ENCODE measurements around the gene MAGEA9B.
"Not testable (repeated sequence)": the region's sequence is repeated elsewhere in the genome, so short reads cannot be mapped to it uniquely, and the experiment has no call there.

The MAGEA9B gene

DNA sequence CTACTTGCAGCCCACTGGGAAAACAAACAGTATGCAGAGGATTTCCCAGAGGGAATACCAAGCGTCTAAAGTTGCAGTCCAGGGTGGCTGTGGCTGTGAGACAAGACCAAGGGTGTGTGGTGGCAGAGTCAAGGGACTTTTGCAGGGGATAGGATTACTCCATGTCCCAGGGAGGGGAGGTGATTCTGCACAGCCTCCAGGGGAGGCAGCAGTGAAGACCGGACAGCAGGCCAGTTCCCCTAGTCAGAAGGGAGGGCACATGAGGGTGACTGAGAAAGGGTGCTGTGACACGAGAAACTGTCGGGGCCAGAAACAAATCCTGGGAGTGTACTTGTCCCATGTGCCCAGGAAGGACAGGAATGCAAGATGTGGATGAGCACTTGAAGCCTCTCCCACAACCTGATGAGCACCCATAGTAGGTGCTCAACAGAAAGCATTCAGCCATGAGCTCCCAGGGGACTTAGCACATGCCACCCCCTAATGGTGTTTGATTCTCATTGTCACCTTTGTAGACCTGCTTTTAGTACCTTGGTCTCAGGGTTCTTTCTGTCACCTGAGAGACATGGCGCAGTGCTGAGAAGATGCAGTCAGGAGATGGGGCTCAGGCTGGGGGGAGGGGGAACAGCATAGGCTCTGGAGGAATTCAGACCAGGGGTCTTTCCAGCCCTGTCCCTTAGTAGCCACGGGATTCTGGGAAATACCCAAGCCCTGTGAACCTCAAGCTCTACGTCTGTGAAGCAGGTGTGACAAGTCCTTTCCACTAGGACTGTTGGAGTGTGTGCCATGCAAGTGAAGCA lies 19.4 kb downstream of the MAGEA9B start:
- no peak for ATAC-seq
- no peak for TF ChIP-seq ZNF8 (CRISPR knock-in tag; IDR thresholded peaks at IDR 0.05)
- no peak for TF ChIP-seq ARNTL (CRISPR knock-in tag; IDR thresholded peaks at IDR 0.05; ENCODE audit: borderline replicate concordance, low read depth)
- no peak for TF ChIP-seq ISL1 (CRISPR knock-in tag; IDR thresholded peaks at IDR 0.05)
- no peak for TF ChIP-seq ESRRG (CRISPR knock-in tag; IDR thresholded peaks at IDR 0.05)
- TF ChIP-seq SNAI2 (CRISPR knock-in tag; IDR thresholded peaks at IDR 0.05): no peak
- no peak for TF ChIP-seq ZNF565 (CRISPR knock-in tag; conservative IDR thresholded peaks at IDR 0.05; ENCODE audit: low read depth)
- TF ChIP-seq ZNF70 (CRISPR knock-in tag; IDR thresholded peaks at IDR 0.05): no peak
- no peak for TF ChIP-seq ZC3H10 (CRISPR knock-in tag; IDR thresholded peaks at IDR 0.05)
- TF ChIP-seq, protein P1, sequence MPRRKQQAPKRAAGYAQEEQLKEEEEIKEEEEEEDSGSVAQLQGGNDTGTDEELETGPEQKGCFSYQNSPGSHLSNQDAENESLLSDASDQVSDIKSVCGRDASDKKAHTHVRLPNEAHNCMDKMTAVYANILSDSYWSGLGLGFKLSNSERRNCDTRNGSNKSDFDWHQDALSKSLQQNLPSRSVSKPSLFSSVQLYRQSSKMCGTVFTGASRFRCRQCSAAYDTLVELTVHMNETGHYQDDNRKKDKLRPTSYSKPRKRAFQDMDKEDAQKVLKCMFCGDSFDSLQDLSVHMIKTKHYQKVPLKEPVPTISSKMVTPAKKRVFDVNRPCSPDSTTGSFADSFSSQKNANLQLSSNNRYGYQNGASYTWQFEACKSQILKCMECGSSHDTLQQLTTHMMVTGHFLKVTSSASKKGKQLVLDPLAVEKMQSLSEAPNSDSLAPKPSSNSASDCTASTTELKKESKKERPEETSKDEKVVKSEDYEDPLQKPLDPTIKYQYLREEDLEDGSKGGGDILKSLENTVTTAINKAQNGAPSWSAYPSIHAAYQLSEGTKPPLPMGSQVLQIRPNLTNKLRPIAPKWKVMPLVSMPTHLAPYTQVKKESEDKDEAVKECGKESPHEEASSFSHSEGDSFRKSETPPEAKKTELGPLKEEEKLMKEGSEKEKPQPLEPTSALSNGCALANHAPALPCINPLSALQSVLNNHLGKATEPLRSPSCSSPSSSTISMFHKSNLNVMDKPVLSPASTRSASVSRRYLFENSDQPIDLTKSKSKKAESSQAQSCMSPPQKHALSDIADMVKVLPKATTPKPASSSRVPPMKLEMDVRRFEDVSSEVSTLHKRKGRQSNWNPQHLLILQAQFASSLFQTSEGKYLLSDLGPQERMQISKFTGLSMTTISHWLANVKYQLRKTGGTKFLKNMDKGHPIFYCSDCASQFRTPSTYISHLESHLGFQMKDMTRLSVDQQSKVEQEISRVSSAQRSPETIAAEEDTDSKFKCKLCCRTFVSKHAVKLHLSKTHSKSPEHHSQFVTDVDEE (CRISPR knock-in tag; IDR thresholded peaks at IDR 0.05): no peak
- TF ChIP-seq TCF4 (CRISPR knock-in tag; IDR thresholded peaks at IDR 0.05; ENCODE audit: borderline replicate concordance): no peak
- TF ChIP-seq BACH2 (CRISPR knock-in tag; IDR thresholded peaks at IDR 0.05; ENCODE audit: borderline replicate concordance): no peak

DNA sequence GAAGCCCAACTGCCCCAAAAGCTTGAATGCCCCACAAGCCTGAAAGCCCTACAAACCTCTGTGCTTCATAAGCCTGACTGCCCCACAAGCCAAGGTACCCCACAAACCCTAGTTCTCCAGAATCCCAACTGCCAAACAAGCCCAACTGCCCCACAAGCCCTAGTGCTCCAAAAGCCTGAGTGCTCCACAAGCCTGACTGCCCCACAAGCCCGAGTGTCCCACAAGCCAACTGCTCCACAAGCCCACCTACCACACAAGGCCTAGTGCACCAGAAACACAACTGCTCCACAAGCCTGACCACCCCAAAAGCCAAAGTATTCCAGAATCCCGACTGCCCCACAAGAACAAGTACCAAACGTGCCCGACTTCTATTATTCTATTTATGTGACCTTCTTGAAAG lies 23.9 kb downstream of the MAGEA9B start:
- no peak for ATAC-seq
- no peak for TF ChIP-seq RARB (CRISPR knock-in tag; IDR thresholded peaks at IDR 0.05)
- TF ChIP-seq ZNF565 (CRISPR knock-in tag; conservative IDR thresholded peaks at IDR 0.05; ENCODE audit: low read depth): no peak
- TF ChIP-seq, protein P2, sequence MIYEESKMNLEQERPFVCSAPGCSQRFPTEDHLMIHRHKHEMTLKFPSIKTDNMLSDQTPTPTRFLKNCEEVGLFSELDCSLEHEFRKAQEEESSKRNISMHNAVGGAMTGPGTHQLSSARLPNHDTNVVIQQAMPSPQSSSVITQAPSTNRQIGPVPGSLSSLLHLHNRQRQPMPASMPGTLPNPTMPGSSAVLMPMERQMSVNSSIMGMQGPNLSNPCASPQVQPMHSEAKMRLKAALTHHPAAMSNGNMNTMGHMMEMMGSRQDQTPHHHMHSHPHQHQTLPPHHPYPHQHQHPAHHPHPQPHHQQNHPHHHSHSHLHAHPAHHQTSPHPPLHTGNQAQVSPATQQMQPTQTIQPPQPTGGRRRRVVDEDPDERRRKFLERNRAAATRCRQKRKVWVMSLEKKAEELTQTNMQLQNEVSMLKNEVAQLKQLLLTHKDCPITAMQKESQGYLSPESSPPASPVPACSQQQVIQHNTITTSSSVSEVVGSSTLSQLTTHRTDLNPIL (CRISPR knock-in tag; IDR thresholded peaks at IDR 0.05; ENCODE audit: low read depth): no peak
- no peak for TF ChIP-seq OSR1 (CRISPR knock-in tag; IDR thresholded peaks at IDR 0.05)
- no peak for TF ChIP-seq ZFP3 (CRISPR knock-in tag; IDR thresholded peaks at IDR 0.05)
- TF ChIP-seq TCF4 (CRISPR knock-in tag; IDR thresholded peaks at IDR 0.05; ENCODE audit: borderline replicate concordance): no peak
- TF ChIP-seq GLIS3 (CRISPR knock-in tag; IDR thresholded peaks at IDR 0.05): no peak
- TF ChIP-seq, protein P3, sequence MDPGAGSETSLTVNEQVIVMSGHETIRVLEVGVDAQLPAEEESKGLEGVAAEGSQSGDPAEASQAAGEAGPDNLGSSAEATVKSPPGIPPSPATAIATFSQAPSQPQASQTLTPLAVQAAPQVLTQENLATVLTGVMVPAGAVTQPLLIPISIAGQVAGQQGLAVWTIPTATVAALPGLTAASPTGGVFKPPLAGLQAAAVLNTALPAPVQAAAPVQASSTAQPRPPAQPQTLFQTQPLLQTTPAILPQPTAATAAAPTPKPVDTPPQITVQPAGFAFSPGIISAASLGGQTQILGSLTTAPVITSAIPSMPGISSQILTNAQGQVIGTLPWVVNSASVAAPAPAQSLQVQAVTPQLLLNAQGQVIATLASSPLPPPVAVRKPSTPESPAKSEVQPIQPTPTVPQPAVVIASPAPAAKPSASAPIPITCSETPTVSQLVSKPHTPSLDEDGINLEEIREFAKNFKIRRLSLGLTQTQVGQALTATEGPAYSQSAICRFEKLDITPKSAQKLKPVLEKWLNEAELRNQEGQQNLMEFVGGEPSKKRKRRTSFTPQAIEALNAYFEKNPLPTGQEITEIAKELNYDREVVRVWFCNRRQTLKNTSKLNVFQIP (CRISPR knock-in tag; IDR thresholded peaks at IDR 0.05; ENCODE audit: borderline replicate concordance, low read depth): no peak
- TF ChIP-seq ISL1 (CRISPR knock-in tag; IDR thresholded peaks at IDR 0.05): no peak
- TF ChIP-seq ZNF70 (CRISPR knock-in tag; IDR thresholded peaks at IDR 0.05): no peak

DNA sequence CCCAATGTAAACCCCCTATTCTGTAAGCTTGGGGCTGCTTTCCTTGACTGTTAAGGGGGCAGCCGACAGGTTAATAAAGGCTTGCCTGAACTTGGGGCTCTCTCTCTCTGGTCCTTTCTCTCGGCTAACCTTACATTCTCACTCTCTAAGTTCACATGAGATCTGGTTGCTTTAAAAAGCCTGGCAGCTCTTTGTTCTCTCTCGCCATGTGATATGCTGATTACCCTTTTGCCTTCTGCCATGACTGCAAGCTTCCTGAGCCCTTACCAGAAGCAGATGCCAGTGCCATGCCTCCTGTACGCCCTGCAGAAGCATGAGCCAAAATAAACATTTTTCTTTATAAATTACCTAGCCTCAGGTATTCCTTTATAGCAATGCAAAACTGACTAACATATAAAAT lies 32.0 kb downstream of the MAGEA9B start:
- not testable (repeated sequence) for ATAC-seq

DNA sequence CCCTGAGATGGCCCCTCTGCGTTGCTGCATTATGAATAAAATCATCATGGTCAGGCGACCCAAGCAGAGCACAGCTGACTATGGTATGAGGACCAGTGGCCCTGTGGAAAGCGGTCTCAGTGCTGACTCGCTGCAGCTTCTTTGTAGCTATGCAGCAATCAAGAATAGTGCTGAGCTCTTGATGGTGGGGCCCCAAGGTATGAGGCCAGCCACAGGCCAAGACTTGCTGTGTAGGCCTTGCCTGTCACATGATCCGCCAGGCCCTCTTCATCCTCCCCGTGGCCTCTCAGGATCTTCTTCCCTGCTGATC lies 35.4 kb downstream of the MAGEA9B start:
- ATAC-seq: not testable (repeated sequence)

DNA sequence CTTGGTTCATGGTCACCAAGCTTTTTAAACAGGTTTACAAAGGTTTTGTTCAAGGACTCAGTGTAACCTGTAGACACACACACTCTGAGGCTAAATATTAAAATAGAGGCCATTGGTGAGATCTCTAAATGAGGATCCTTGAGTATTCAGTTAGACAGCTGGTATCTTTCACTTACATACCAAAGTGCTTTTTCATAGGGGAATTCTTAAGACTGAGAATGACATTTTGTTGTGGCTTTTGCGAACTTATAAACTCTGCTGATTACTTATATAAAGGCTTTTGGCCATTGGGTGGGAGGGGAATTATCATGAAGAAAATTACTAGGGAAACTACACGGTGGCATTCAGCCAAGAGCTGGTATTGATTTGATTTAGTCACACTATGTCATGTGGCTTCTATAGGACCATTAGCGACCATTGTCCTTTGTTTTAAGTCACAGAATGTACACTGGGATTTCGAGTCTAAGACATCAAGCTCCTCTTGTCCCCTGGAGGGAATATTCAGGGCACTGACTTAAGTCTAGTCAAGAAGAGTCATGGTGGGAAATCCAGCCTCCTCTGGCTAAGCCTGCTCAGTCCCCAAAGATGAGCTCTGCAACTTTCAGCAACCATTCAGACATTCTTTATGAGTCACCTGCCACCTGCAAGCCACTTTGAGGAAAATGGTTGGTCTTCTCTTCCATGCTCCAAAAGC lies 35.9 kb downstream of the MAGEA9B start:
- ATAC-seq: not testable (repeated sequence)

DNA sequence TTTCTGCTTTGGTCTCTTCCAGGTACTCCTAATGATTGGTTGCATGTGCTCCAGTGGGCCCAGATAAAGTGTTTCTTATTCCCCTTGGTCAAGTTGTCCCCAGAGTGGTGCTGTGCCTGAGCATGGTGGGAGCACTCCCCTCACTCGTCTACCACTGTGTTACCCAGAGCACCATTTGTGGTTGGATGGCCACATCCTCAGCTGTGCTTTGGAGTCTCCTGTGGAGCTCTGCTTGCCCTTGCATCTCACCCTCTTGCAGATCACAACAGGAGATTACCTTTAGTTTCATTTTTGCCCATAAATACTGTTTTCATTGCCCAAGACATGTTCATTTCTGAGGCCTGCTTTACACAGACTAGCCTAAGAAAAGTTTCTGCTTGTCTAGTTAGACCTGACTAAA lies 36.8 kb downstream of the MAGEA9B start:
- not testable (repeated sequence) for ATAC-seq

DNA sequence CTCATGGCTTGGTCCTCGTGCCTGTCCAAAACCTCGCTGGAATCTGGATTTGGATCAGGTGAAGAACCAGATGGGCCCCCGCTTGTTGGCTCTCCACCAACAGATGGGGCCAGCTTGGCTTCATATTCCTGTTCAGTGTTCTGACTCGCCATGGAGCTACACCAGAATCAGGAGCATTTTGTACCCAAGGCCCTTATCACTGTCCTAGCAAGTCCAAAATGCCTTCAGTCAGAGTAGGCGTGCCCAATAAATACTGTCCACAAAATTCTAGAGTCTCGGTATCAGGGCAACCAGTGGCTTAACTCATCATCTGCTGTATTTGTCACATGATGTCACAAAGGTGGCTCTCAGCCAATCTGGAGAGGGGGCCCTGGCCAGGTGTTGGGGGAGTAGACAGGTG lies 37.6 kb downstream of the MAGEA9B start, which contains the start of gene HSFX3:
Gene HSFX3, minus strand, starts transcription at position 224 of the 400 bp plus-strand sequence. Its CDS starts 72 bp downstream, at position 152.
- not testable (repeated sequence) for ATAC-seq

DNA sequence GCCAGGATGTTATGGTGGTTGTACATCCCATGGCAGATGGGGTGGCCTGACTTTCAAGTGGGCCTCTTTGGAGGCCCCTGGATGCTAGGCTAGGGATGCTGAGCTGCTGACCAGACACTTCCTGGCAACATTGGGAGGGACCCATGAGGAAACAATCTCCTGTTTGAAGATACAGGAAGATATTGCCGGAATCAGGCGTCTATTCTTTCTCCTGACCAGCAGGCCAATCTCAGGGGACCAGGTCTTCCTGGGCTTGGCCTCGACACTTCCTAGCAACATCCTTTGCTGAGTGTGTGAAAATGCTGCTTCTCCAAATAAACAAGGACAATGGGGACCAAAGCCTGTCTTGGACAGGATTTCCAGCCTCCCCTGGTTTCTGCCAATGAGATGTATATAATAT lies 39.5 kb downstream of the MAGEA9B start:
- ATAC-seq: not testable (repeated sequence)

DNA sequence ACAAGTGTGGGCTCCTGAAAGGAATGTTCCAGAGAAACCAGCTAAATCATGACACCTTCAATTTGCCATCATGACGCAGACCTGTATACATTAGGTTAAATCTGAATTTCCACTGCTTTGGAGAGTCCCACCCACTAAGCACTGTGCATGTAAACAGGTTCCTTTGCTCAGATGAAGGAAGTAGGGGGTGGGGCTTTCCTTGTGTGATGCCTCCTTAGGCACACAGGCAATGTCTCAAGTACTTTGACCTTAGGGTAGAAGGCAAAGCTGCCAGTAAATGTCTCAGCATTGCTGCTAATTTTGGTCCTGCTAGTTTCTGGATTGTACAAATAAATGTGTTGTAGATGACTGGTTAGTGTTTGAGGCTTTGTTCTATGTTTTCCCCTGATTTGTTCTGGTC lies 40.3 kb downstream of the MAGEA9B start:
- ATAC-seq: not testable (repeated sequence)

DNA sequence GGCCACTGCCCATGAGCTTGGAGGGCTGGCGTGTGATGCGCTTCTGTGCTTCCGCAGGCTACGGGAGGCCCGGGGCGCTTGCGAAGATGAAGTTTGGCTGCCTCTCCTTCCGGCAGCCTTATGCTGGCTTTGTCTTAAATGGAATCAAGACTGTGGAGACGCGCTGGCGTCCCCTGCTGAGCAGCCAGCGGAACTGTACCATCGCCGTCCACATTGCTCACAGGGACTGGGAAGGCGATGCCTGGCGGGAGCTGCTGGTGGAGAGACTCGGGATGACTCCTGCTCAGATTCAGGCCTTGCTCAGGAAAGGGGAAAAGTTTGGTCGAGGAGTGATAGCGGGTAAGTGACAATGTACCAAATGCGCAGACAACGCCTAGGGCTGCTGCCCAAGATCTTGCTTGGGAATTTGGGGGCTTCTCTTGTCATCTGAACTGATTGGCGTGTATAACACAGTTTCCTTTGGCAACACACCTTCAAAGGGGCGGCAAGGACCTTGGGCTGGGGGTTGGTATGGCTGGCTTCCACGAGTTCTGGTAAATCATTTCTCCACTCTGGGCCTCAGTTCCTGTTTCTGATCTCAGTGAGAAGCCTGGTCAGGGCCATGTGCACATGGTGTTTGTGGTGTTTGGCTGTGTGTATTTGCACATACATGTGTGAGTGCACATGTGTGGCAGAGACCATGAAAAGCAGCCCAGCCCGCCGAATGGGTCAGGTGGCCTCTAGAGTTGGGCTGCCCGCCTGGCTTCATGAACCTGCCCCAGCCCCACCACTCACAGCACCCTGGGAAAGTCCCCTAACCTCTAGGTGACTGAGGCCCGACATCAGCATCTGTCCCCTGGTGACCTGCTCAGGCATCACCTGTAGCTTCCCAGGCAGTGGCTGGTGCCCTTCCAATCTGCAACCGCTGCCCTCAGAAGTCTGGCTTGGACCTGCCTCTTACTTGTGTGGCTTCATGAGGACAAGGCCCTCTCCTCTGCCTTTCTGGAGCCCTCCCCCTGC lies 41.4 kb downstream of the MAGEA9B start:
- ATAC-seq: peak; percentile 45

All from SK-N-SH treated with all-trans-retinoic acid at 6 μM for 48 hours (cell line).